Cardiac atrium fibroblast (primary cell): ENCODE results near the gene COQ3. TPM values are rescaled to one million over a fixed set of nuclear protein-coding genes. Genes with fewer than 3 reads are reported as not detected.

ENCODE experiments used
- total RNA-seq: library from RNA; depleted of rRNA; stranded (reverse); fragments of >200 nt; gene quantifications from 2 replicates; pipeline ENCODE4 v1.2.3, GENCODE V29; 2015

The COQ3 gene, protein sequence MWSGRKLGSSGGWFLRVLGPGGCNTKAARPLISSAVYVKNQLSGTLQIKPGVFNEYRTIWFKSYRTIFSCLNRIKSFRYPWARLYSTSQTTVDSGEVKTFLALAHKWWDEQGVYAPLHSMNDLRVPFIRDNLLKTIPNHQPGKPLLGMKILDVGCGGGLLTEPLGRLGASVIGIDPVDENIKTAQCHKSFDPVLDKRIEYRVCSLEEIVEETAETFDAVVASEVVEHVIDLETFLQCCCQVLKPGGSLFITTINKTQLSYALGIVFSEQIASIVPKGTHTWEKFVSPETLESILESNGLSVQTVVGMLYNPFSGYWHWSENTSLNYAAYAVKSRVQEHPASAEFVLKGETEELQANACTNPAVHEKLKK
- 3.4 and 4.2 TPM in 2 replicates for total RNA-seq

DNA sequence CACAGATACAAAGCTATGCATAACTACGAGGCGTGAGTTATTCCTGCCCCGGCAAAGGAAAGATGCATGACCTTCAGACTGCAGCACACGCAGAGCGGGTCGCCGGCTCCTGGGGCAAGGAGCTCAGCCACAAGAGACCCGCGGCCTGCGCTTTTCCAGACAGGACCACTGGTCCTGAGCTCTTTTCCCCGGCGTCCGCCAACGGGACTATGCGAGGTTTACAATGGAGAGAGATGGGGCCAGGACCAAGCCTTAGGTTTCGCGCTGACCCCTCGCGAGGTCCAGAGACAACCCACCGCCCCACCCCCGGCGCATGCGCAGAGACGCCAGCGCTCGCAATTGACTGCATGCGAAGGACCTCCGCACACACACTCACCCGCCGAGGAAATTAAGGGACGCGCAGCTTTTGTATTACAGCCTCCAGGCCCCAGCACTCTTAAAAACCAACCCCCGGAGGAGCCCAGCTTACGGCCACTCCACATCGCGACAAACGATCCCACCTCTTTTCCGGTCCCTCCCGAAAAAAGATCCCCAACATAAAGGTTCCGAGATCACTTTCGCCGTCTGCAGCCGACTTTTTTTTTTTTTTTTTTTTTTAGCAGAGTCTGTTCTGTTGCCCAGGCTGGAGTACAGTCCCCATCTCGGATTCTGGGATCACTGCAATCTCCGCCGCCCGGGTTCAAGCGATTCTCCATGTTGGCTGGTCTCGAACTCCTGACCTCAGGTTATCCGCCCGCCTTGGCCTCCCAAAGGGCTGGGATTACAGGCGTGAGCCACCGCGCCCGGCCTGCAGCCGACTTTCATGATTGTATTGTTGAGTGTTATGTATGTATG, at the start of gene COQ3:
COQ3 (minus strand) TSS at position 498 of the 834 bp plus-strand sequence; CDS start at position 482, 16 bp downstream.

DNA sequence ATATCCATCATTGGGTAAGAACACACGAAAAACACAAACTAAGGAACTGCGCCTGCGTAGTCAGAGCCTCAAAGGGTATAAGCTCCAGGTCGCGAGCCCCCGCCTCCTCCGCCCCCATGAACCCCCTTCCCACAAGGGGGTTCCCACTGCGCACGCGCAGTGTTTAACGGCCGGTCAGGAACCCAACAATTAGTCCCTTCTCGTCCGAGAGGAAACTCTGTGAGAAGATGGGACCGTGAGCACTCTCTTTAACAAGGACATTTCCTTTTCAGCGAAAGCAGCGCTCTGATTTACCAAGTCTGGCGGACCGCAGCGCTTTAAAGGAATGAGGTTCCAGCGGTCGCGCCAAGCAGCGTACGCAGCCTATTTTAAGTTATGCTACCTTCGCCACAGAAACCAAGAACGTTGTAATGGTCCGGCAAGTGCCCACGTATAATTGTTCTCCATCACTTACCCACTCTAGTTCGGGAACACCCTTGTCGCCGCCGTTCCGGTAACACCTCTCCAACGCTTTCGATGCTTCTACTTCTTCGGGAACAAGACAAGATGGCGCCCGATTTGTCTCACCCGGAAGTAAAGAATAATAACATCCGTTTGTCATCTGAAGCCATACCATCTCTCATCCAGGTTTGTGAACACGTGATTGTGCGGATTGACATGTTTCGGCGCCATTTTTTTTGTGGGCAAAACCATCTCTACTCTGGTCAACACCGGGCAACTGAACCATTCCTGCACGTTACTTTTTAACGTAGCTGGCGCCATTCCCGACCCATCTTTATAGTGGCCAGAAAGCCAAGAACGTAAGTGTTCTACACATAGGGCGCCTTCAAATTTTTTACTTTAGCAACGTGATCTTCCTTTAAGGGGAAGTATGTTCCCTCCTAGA, 31.0 kb upstream of the COQ3 start, which contains the start of gene PNISR:
PNISR (minus strand) TSS at position 548 of the 886 bp plus-strand sequence. CDS start 10,649 bp downstream, outside the sequence.

DNA sequence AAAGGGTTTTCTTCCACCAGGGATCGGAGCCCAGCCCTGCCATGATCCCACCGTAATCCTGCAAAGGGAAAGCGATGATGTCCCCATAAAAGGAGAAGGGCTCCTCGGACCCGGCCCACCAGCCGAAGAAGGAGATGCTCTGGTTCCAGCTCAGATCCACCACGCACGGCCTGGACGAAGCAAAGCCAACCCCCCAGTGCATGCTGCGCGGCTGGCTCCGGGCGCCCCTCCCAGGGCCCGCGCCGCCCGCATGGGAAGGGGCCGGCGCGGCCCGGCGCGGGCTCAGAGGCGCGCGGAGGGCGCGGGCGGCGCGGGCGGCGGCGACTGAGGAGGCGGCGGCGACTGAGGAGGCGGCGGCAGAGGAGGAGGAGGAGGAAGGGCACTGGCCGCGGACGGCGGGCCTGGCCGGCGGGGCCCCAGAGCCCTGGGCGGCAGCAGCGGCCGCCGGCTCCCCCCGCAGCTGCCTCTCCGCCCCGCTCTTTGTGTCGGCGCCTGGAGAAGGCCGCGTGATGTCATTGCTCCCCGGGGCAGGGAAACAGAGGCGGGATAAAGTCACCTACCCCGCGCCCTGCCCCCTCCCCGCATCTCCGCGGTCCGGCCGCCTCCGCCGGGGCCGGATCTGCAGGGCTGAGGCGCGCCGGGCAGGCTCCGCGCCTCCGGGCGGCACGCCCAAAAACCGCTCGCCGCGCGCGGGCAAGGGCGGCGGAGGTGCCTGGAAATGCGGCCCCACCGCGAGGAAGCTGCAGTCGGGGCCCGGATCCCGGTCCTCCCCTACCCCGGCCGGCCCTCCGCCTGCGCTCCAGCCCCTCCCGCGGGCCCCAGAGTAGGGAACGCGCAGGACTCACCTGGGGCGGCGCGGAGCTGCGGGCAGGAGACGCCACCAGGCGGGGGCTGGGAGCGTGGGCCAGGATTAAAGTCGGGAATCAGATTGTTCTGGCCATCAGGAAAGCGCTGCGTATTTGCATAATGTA, 44.5 kb downstream of the COQ3 start, which contains the start of gene FAXC:
FAXC (minus strand) TSS at position 504 of the 971 bp plus-strand sequence; CDS start at position 202, 302 bp downstream.

Other genes with a start within 250 kb of the COQ3 start
- 1.5 TPM in 1 of 2 replicates, not detected in the other for gene FAXC, start 44.5 kb downstream of the COQ3 start, total RNA-seq
- 18.1 and 30.1 TPM in 2 replicates for gene PNISR, start 31.1 kb upstream of the COQ3 start, total RNA-seq
- 6.1 and 16.4 TPM in 2 replicates for gene USP45, start 121.2 kb upstream of the COQ3 start, total RNA-seq
- 54.4 and 70.2 TPM in 2 replicates for gene CCNC, start 174.5 kb upstream of the COQ3 start, total RNA-seq
- gene PRDM13, start 212.6 kb upstream of the COQ3 start, total RNA-seq, result not detected in 2 replicates